Right hindlimb (tissue), 1 donor: ENCODE measurements around the gene PARVA.

ENCODE experiments used
- DNase-seq: peaks from one replicate; pipeline ENCODE4 v3.0.0-alpha.2; 2018

Gene PARVA

DNA sequence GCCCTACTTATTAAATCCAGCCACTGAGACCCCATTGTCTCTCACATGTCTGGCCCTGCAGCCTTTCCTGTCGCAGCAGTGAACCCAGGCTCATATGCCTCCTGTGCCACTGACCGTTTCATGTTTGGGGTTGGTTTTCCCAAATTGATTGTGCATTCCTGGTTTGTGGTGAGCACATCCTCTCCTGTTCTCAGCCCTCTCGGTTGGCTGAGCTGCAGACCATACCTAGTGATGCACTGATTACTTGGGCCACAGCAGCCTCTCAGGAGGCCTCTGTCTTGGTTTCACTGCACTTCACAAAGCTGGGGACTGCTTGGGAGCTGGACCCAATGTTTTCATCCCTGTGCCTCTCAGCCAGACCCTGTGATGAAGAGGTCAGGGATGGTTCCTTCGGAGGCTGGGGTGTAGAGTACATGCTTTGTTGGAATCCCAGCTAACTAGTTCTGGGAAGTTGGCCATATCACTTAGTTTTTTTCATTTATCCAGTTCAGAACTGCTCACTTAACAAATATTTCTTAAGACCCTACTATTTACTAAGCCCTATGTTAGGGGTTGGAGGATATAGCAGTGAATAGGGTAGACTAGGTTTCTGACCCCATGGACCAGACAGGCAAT, 30.9 kb downstream of the PARVA start:
- no peak for DNase-seq

DNA sequence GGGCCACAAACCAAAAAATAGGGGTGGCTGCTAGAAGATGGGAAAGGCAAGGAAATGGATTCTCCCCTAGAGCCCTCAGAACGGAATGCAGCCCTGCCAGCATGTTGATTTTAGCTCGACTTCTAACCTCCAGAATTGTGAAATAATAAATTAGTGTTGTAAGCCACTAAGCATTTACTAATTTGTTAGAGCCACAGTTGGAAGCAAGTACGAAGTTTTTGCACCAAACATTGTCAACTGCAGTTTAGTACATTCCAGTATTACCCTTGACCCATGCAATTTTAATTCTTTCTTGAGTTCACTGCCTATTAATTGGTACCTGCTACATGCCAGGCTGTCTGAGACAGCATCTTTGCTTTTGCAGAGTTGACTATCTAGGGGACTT, 32.2 kb downstream of the PARVA start:
- no peak for DNase-seq

DNA sequence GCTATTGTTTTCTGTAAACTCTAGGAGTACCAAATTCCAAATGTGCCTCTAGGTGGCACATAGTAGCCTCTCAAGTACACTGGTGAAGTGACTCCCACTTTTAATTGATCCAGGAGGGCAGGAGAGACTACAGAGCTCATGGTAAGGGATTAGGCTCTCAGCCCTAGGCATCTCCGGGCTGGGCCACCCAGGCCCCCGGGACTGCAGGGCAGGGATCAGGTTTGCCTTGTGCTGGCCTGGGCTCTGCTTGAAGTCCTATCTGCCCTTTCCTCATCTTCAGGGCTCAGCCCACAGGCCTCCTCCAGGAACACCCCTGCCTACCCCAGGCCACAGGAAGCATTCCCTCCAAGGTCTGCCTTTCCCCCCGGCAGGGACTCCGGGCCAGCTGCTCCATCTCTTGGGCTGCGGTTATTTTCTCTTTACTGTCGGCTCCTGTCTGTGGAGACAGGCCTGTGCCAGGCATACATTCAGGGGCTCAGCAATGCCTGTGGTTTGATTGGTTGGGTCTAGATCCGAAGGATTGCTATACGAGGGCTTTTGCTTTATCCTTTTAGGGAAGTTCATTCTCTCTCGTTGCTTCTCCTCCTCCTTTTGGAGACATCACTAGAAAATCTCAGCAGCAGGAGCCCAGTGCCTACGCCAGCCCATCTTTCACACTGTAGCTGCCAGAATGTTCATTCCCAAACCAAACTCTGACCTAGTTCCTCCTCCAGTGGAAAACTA, 32.8 kb downstream of the PARVA start:
- DNase-seq = no peak

DNA sequence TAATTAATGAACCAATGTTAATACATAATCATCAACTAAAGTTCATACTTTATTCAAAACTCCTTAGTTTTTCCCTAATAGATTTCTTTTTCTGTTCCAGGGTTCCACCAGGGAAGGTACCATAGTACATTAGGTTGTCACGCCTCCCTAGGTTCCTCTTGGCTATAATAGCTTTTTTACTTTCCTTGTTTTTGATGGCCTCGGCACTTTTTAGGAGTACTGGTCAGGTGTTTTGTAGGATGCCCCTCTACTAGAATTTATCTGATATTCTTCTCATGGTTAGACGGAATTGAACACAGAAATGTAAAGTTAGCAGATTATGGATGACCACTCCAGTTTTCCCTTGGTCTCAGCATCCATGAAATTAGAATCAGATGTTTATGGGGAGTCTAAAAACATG, 34.0 kb downstream of the PARVA start:
- no peak for DNase-seq

DNA sequence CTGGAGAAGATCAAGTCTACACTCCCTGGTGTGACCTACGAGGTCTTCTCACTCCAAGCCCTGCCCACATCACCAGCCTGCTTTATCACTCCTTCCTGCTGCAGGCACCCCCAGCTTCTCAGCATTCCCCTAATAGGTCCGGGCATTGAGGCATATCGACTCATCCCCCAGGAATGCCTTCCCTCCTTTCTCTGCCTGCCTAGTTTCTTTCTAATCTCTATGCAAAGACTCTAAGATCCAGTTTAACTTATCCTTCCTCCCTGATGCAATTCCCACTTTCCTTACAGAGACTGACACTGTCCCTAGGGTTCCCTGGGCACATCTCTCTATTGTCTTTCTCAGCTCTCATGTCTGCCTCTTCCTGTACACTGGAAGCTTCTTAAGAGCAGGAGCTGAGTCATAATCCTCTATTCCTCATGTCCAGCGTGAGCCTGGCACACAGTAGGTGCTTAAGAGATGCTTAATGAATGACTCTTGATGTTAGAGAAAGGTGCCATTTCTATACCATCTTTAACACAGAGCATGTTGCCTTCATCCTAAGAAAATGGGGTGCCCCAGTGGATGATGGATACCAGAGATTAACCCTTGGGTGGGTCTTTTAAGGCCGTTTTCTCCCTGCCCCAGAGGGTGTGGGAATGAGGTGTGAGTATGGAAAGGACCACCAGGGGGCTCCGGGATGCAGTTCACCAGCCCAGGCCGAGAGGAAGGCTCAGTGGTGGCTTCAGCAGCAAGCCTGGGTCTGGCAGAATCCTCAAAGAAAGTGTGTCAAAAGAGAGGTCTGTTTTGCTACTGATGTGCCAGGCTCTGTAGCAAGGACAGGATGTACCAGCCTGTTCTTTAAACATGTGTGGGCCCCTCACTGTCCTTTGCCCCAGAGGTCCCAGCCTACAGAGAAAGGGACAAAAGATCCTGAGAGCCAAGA, 34.7 kb downstream of the PARVA start:
- peak; percentile 78 for DNase-seq

DNA sequence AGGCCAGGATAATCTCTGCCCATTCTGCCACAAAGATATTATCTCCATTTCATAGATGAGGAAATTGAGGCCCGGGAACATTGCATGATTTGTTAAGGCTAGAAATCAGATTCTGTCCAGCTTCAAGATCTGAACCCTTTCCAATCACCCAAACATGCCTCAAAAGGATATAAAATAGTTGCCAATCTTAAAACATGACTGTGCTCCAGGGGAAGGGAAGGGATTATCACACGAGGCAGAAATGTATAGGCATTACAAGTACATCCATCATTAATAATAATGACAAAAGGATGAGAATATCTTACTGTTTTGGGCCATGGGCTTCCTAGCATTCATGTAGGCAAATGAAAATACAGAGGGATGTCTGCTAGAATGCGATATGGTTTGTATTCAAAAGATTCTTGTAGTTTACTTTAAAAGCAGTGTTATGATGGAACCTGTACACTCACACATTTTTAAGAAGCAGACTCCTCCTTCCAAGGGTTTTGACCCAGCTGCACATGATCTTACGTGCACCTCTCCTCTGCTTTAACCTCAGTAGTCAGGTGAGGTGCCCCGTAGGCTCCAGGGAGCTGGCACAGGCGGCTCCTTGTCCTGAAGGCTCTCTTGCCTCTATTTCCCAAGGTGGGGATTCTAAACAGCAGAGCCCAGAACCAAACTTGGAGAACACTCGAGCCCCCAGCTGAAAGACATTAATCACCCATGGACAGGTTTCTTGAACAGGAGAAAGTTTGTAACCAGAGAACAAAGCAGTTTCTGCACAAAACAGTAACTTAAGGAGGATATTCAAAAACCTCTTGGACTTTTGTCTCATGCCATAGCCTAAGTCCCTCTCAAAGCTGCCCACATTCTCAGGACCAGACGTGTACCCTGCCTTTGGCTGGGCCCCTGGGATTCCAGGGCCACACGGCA, 36.0 kb downstream of the PARVA start:
- DNase-seq = no peak

DNA sequence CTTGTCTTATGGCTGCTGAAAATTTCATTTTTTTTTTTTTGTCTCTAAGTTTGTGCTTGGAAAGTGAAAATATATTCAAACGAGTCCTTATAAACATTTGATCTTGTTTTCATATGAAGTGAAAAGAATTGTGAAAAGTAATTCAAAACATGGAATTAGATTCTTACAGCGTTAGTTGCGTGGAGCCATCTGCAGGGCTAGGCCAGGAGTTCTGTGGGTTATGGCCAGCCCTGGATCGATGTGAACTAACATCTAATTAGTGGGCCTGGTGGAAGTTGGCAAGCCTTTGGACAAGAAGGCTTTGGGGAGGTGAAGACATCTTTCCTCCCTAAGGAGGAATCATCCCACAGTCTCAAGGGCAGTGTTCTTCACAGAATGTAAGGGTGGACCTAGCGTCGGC, 37.2 kb downstream of the PARVA start:
- DNase-seq = no peak

DNA sequence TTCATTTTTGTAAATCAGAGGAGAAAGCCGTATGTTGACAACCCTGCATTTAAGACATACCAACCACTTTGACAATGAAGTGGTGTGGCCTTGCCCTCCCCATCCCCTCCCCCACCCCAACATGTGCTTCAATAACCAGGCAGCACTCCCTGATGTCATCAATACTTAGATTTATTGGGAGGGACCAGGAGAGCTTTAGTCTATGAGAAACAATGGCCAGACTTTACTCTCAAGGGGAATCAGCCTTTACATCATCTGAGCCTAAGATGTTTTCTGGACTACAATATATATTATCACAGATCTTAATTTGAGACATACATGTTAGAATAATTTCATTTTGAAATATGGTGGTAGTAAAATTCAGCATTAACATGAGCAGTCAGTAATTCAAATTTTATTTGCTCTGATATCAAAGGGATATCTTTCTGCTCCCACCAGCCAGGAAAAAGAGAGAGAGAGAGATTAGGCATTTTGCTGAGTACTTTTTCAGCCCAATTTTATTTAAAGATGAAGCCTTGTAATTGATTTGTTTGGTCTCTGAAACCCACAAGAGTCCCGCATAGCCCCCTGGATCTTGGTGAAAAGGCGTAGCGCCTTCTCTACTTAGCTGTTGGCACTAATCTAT, 38.1 kb downstream of the PARVA start:
- no peak for DNase-seq

DNA sequence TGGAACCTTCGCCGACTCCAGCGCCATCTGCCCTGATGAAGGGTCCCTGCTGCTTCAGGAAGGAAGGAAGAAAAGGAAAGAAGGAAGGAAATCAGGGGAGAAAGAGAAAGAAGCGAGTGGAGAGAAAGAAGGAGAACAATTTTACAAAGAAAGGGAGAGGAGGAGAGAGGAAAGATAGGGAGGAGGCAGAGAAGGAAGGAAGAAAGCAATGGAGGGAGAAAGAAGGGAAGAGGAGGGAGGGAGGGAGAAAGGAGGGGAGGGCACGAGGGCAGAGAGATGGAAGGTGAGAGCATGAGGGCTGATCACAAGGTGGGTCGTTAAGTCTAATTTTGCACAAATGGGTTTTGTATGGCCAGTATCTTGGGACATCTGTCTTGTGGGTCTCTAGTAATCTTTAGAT, 39.2 kb downstream of the PARVA start:
- DNase-seq = no peak

DNA sequence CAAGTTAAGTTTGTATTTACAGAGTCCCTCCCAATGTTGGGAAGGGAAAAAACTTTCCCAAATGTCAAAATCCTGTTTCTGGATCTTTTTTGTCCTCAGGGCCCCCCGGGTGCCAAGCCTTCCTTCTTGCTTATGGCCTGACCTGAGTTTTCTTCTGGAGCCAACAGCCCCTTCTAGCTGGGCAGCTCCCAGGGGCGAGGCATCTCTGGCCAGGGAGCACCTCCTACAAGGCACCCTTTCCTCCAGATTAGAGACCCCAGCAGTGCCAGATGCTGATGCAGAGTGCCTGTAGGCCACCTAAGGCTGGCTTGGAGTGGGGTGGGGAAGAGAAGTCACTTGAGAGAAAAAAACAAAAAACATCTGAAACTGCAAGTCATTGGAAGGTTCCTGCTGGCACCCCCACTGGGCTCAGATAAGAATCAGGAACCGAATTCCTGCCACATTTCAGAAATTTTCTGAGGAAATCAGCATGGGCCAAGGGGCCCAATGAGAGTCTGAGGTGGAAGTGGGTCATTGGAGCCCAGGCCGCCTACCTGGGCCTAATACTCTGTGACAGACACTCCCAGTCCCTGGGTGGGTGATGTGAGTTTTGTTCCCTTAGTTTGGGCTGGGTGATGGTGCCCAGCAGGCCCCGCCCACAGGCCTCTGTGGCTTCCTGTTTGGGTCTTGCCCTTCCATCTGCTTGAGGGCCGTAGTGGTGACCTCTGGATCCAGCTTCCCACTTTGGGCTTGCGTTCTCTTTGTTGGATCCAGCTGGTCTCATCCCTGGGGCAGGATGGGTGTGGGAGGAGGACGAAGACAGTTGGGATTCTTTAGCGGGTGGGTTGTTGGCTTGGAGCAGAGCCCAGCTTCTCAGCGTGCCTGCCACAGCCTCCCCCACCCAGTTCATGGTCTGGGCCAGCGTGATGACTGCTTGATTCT, 40.6 kb downstream of the PARVA start:
- peak; percentile 68 for DNase-seq

DNA sequence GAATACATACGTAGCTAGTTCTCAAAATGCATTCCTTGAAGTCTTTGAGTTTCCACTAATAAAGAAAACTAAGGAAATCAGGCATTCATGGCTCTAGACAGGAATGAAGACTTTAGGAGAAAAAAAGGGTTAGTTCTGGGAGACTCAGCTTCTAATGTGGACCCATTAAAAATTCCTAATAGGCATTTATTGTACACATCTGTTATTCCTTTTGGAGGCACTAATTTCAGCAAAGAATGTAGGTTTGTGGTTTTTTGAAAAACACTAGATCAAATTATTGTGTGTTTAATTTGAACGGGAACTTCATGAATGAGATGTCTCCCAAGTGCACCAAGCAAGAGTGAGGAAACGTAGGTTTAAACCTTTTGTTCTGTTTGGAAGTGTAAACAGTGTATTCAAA, 42.7 kb downstream of the PARVA start:
- DNase-seq = no peak

DNA sequence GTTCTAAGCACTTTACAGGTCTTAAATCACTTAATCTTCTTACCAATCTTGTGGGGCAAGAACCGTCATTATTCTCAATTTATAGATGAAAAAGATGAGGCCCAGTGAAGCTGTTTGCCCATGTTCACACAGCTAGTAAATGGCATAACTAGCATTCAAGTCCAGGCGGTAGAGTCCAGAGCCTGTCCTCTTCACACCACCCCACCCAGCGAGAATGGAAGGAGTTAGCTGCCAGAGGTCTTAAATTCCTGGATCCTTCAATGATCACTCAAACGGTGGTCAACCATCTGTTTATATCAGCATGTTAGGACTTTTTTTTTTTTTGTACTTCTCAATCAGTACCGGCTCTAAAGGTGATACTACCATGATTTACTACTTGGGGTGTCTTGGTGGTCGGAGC, 43.3 kb downstream of the PARVA start:
- DNase-seq = no peak

DNA sequence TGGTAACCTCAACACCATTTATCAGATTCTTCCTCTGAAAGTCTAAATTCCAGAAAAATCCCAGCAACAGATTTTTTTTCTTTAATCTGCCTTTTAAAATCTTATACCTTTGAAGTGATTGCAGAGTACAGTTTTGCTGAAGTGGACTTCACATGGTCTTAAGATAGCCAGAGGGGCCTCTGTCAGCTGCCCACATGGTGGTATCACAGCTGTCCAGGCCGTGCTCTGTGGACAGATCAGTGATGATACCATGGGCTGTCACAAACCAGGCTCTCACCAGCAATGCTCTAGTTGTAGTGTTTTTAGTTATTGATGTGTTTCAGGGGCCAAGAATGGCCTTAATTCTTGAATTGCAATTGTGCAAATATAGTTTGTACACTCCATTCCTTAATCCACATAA, 44.0 kb downstream of the PARVA start:
- no peak for DNase-seq

DNA sequence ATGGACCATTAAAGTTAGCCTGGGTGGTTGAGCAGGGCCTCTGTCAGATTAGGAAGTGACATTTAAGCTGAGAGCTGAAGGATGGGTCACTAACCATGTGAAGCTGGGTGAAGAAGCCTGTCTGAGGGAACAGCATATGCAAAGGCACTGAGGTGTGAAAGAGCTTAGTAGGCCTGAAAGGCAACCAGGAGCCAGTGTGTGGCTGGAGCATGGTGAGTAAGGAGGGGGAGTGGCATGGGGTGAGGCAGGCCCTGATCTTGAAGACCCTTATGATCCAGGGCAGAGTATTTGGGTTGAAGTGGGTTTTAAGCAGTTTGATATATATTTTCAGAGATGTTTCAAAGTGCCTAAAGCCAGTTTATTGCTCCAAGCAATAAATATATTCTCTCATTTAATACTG, 48.8 kb downstream of the PARVA start:
- no peak for DNase-seq

DNA sequence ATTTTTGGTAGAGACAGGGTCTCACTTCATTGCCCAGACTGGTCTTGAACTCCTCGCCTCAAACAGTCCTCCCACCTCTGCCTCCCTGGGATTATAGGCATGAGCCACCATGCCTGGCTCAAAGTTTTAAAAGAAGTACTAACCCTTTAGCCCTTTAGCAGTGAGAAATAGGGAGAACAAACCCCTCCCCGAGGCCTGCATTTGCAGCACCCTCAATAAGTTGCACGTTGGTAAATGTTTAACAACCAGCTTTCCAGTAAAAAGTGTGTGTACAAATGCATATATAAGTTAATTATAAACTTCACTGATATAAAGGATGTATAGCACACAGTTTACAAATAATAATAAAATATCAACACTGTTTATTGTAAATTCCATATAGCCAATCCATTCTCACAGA, 51.8 kb downstream of the PARVA start:
- DNase-seq = no peak

DNA sequence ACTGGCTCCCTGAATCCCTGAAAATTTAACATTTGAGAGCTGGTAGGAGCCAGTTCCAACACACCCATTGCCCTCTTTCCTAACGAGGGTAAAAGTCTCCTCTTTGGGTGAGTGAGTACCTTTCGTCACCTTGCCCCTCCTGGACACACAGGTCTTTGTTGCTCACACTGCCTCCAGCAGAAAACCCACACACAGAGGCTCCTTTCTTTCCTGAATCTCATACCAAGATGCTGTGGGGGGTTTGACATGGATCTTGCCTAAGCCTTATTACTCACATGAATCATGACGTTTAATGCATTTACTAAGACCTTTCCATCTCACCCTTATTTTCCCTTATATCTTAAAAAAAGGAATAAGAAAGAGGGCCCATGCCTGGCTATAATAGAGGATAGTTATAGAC, 53.0 kb downstream of the PARVA start:
- DNase-seq = no peak

DNA sequence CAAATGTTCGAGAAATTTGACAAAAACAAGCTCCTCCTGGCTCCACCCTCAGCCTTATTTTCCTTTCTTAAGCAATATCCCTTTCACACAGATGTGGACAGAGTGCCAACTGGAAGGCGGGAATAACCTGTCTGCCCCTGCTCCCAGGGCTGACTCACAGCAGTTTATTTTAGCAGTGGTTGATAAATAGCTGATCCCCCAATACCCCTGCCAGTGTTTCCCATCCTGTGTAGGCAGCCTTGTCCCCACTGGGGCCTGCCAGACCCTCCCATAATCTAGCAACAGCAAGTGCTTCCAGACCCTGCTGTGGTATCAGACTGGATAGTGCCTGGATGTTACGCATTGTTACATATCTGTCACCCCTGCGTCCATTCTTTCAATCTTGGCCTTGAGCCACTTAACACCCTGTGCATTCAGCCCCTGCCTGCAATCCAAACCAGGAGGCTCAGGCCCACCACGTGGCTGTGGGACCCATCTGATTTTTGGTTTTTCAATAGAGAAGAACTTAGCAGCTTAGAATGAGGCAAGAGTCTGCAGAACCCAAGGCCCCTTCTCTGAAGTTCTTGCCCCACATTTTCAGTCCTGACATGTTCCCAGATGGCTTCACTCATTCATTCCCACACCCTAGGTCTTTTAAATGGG, 53.7 kb downstream of the PARVA start:
- DNase-seq = no peak

DNA sequence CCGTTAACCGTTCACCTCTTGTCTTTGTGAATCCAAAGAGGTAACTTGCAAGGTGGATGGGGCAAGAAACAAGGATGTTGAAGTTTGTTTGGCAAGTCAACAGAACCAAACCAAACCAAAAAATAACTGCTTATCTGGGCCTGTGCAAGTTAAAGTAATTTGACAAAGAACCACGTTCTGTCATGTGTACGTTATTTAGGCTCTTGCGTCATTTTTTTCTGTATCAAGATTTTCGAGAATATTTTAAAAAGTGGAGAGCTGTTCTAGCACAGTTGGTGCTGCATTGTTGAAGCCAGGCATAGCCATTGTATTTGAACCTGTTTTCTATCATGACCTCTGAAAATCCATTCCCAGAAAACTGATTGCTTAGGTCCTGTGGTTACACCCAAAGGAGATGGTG, 55.1 kb downstream of the PARVA start:
- no peak for DNase-seq

DNA sequence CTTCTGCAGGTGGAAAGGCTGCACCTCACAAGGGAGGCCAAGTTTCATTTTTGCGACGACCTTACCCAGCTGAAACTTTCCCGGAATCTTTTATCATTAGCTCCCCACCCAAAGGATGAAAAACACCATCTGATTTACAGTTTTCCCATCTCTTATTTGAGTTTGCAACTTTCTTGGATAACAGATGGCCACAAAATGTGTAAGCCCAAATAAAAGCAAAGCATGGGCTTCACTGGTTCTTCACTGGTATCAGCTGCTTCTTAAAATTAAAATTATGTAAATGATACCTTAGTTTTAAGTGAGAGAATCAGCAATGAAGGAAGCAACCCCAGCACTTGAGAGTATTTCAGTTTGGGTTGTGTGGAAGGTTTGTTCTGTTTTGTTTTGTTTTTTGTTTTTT, 55.8 kb downstream of the PARVA start:
- DNase-seq = no peak

DNA sequence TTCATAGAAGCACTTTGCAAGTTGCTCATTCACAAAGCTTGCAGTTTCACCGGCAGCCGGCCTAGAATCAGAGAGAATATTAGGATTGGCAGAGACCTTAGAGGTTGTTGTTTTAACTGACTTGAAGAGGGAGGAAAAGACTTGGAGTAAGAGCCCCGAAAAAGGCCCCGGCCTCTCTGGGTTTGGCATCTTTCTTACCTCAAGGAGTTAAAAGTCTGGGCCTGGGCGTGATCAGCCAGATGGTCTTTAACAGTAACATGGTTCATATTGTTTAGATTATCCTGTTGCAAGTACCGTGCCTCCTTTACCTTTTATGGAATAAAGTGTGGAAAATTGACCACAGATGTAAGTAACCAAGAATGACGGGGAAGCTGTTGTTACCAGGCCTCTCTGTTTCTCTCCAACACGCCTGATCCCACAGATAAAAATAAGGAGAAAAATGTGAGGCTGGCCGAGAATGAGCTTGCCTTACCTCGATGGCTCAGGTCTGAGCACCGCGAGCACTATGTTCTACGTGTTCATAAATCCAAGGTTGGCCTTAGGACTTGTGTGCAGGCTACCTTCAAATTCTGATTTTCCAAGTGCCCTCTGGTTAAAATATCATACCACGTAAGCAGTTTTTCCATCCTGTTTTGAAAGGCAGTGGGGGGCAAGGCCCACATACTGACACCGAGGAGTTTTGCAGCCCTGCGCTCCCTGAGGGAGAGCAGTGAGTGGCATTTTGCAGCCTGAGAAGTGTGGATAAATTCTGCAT, 56.4 kb downstream of the PARVA start:
- DNase-seq = peak; percentile 72
